ENCODE measurements around the gene SRBD1. TPM values are rescaled to one million over a fixed set of nuclear protein-coding genes. Genes with fewer than 3 reads are reported as not detected.

Gene SRBD1
- total and polyA plus RNA-seq, 2 experiments from 2014 or later = 8.1 to 19.2 TPM

DNA sequence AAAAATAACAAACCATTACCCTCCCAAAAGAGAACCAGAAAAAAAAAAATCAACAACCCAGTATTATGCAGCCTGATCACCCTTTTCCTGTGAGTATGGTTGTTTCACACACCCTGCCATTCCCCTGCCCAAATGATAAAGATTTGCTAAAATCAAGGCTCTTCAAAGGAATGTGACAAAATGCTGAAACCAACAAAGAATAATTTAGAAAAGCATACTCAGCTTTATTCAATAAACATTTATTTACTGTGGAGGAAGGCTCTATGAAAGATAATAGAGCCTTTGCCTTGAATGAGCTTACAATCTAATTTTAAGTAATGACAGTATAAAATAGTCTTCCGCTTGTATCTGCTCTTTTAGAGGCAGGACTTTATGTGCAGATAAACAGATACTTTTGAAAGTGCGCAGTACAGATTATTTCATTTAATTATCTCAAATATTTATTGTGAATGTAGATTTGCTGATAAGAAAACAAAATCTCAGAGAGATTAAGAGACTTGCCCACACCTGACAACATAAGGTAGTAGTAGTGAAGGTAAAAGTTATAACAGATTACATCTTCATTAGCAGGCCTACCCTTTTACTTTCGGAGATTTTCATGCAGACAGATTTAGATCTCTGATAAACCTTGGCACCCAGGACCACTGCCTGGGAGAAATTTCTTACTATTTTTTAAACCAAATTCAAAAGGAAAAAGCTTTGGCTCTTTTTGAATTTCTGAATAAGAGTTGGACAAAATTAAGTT lies 211.9 kb downstream of the SRBD1 start:
- no peaks in the 10 kb centered on the region for H3K27me3 ChIP-seq (replicated peaks; ENCODE audit: insufficient read depth)
- H3K4me1 ChIP-seq (ENCODE audit: insufficient read depth) = no peaks in the 10 kb centered on the region
- no peak for TF ChIP-seq EZH2 (IDR thresholded peaks at IDR 0.05; ENCODE audit: insufficient read depth, poor library complexity, severe bottlenecking)
- TF ChIP-seq EZH2phosphoT487 (IDR thresholded peaks at IDR 0.05; ENCODE audit: insufficient read depth, low read depth) = no peak
- H3K79me2 ChIP-seq (ENCODE audit: insufficient read depth) = no peaks in the 10 kb centered on the region
- 96 to 100% methylated on average over 3 of the region's 3 CpGs for WGBS, 2 experiments (ENCODE audit: low coverage in 1 of 2, low lambda C conversion rate in 2 of 2, missing lambda C conversion rate in 2 of 2)
- no peaks in the 10 kb centered on the region for H4K20me1 ChIP-seq (ENCODE audit: insufficient read depth)
- H3K9me2 ChIP-seq (ENCODE audit: insufficient read depth) = no peaks in the 10 kb centered on the region
- no peak overlapping the region for H3K27ac ChIP-seq
- no peak overlapping the region for H2AFZ ChIP-seq
- H3K36me3 ChIP-seq (ENCODE audit: low read depth) = no peaks in the 10 kb centered on the region
- no peaks in the 10 kb centered on the region for H3K9me3 ChIP-seq (ENCODE audit: low read depth)
- H3K9ac ChIP-seq = no peak overlapping the region
- no peak overlapping the region for H3K4me2 ChIP-seq (ENCODE audit: unreplicated experiment)
- in situ Hi-C loops (cut with MboI) = no loop called here
- no peak for DNase-seq
- no peak overlapping the region for H3K4me3 ChIP-seq
- H3F3A ChIP-seq (ENCODE audit: insufficient read depth) = no peaks in the 10 kb centered on the region

DNA sequence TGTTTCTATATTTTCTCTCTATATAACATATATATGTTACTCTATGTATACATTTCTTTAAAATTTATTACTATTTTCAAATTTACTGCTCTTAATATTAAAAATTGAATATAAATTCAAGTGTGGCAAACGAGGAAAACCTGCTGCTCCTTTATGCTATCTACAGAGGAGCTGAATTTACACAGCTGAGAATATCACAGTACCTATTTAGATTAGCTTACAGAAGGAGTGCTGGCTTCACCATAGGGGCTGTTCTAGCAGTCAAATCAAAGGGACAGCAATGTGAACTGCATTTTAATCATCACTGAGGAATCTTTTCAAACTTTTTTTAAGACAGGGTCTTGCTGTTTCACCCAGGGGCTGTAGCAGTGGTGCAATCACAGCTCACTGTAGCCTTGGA lies 213.8 kb downstream of the SRBD1 start:
- H3K27ac ChIP-seq = no peak overlapping the region
- no peak for TF ChIP-seq EZH2phosphoT487 (IDR thresholded peaks at IDR 0.05; ENCODE audit: insufficient read depth, low read depth)
- TF ChIP-seq EZH2 (IDR thresholded peaks at IDR 0.05; ENCODE audit: insufficient read depth, poor library complexity, severe bottlenecking) = no peak
- no peak overlapping the region for H2AFZ ChIP-seq
- peaks cover under 1% of the 10 kb centered on the region for H3K4me1 ChIP-seq (ENCODE audit: insufficient read depth)
- no peak for DNase-seq
- H3K4me2 ChIP-seq (ENCODE audit: unreplicated experiment) = no peak overlapping the region
- WGBS, 2 experiments (ENCODE audit: low coverage in 1 of 2, low lambda C conversion rate in 2 of 2, missing lambda C conversion rate in 2 of 2) = 88 to 91% methylated on average over 1 of the region's 1 CpG
- H3K9ac ChIP-seq = no peak overlapping the region
- H3K27me3 ChIP-seq (replicated peaks; ENCODE audit: insufficient read depth) = no peaks in the 10 kb centered on the region
- H4K20me1 ChIP-seq (ENCODE audit: insufficient read depth) = no peaks in the 10 kb centered on the region
- H3K79me2 ChIP-seq (ENCODE audit: insufficient read depth) = no peaks in the 10 kb centered on the region
- in situ Hi-C loops (cut with MboI) = no loop called here
- H3K9me3 ChIP-seq (ENCODE audit: low read depth) = no peaks in the 10 kb centered on the region
- no peak overlapping the region for H3K4me3 ChIP-seq
- H3K9me2 ChIP-seq (ENCODE audit: insufficient read depth) = no peaks in the 10 kb centered on the region
- H3K36me3 ChIP-seq (ENCODE audit: low read depth) = no peaks in the 10 kb centered on the region
- no peaks in the 10 kb centered on the region for H3F3A ChIP-seq (ENCODE audit: insufficient read depth)

DNA sequence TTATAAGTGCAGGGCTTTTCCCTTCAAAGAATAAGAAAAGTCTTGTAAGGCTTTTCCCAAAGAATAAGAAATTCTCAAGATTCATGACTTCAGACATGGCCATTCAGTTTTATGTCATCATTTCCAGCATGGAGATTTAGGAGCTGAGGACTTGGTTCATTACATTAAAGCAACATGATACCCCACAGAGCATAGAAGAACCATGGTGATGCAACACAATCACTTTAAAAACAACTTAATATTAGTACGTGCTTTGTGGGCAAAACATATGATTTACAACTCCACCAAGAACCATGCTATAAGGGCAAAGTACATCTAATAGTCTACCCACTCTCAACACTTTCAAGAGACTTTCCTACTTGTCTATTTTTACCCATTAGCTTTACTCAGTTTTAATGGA lies 214.4 kb downstream of the SRBD1 start:
- no peak overlapping the region for H3K27ac ChIP-seq
- no peak overlapping the region for H3K9ac ChIP-seq
- no peaks in the 10 kb centered on the region for H3K36me3 ChIP-seq (ENCODE audit: low read depth)
- H3K27me3 ChIP-seq (replicated peaks; ENCODE audit: insufficient read depth) = no peaks in the 10 kb centered on the region
- TF ChIP-seq EZH2phosphoT487 (IDR thresholded peaks at IDR 0.05; ENCODE audit: insufficient read depth, low read depth) (no peak), EZH2 (IDR thresholded peaks at IDR 0.05; ENCODE audit: insufficient read depth, poor library complexity, severe bottlenecking) (no peak)
- WGBS, 2 experiments (ENCODE audit: low coverage in 1 of 2, low lambda C conversion rate in 2 of 2, missing lambda C conversion rate in 2 of 2) = 90 to 100% methylated on average over 1 of the region's 1 CpG
- no peaks in the 10 kb centered on the region for H3K9me3 ChIP-seq (ENCODE audit: low read depth)
- DNase-seq = no peak
- H2AFZ ChIP-seq = no peak overlapping the region
- no peaks in the 10 kb centered on the region for H3K79me2 ChIP-seq (ENCODE audit: insufficient read depth)
- in situ Hi-C loops (cut with MboI) = no loop called here
- H4K20me1 ChIP-seq (ENCODE audit: insufficient read depth) = no peaks in the 10 kb centered on the region
- no peak overlapping the region for H3K4me3 ChIP-seq
- peaks cover 7% of the 10 kb centered on the region for H3K4me1 ChIP-seq (ENCODE audit: insufficient read depth)
- H3K9me2 ChIP-seq (ENCODE audit: insufficient read depth) = no peaks in the 10 kb centered on the region
- H3K4me2 ChIP-seq (ENCODE audit: unreplicated experiment) = no peak overlapping the region
- H3F3A ChIP-seq (ENCODE audit: insufficient read depth) = no peaks in the 10 kb centered on the region

DNA sequence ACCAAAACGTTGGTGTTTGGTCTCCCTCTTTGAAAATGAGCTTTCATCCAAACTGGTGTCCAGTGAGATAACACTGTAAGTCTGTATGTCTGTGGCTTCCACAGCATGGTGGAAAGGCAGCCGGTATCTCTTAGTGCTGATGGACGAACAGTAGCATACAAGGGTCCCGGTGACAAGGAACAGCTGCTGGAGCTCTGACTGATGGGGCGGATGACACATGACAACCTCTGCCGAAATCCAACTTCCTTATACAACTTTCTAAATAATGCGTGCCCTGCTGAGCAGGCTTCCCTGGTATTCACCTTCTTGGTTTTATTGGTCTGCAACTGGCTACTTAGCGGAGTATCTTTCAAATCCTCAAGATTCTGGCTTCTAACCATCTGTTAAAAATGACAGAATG lies 216.2 kb downstream of the SRBD1 start:
- TF ChIP-seq EZH2phosphoT487 (IDR thresholded peaks at IDR 0.05; ENCODE audit: insufficient read depth, low read depth) (no peak), EZH2 (IDR thresholded peaks at IDR 0.05; ENCODE audit: insufficient read depth, poor library complexity, severe bottlenecking) (no peak)
- no peaks in the 10 kb centered on the region for H3K79me2 ChIP-seq (ENCODE audit: insufficient read depth)
- no peaks in the 10 kb centered on the region for H3K27me3 ChIP-seq (replicated peaks; ENCODE audit: insufficient read depth)
- no peak overlapping the region for H3K27ac ChIP-seq
- WGBS, 2 experiments (ENCODE audit: low coverage in 1 of 2, low lambda C conversion rate in 2 of 2, missing lambda C conversion rate in 2 of 2) = 82 to 83% methylated on average over 8 of the region's 8 CpGs
- H3F3A ChIP-seq (ENCODE audit: insufficient read depth) = no peaks in the 10 kb centered on the region
- no peak overlapping the region for H3K4me2 ChIP-seq (ENCODE audit: unreplicated experiment)
- no peaks in the 10 kb centered on the region for H3K9me2 ChIP-seq (ENCODE audit: insufficient read depth)
- H3K9me3 ChIP-seq (ENCODE audit: low read depth) = no peaks in the 10 kb centered on the region
- no peaks in the 10 kb centered on the region for H4K20me1 ChIP-seq (ENCODE audit: insufficient read depth)
- no peaks in the 10 kb centered on the region for H3K36me3 ChIP-seq (ENCODE audit: low read depth)
- H2AFZ ChIP-seq = no peak overlapping the region
- DNase-seq = no peak
- H3K4me3 ChIP-seq = no peak overlapping the region
- in situ Hi-C loops (cut with MboI) = no loop called here
- H3K4me1 ChIP-seq (ENCODE audit: insufficient read depth) = peaks cover 11% of the 10 kb centered on the region
- H3K9ac ChIP-seq = no peak overlapping the region
